Muscle layer of colon (tissue), 2 donors: ENCODE results near the gene ALDH3B1.

ENCODE experiments used
- H3K27ac ChIP-seq: one replicate; pipeline ENCODE4 v1.7.0; 2013; ENCODE audit warnings: low read depth, mild to moderate bottlenecking, low read length, moderate library complexity
- H3K27me3 ChIP-seq, 2 donors: one replicate each; pipeline ENCODE4 v1.7.0; 2013; ENCODE audit warnings: low read length in 2 of 2, mild to moderate bottlenecking in 2 of 2; ENCODE audit not compliant: insufficient read depth in 2 of 2, control insufficient read depth in 1 of 2
- H3K36me3 ChIP-seq: one replicate; pipeline ENCODE4 v1.7.0; 2013; ENCODE audit warnings: mild to moderate bottlenecking, low read length; ENCODE audit not compliant: insufficient read depth
- H3K4me1 ChIP-seq: one replicate; pipeline ENCODE4 v1.7.0; 2013; ENCODE audit warnings: mild to moderate bottlenecking, low read length; ENCODE audit not compliant: insufficient read depth
- H3K4me3 ChIP-seq, 2 donors: one replicate each; pipeline ENCODE4 v1.7.0; 2013; ENCODE audit warnings: low read length in 2 of 2, low read depth in 1 of 2, mild to moderate bottlenecking in 1 of 2, moderate library complexity in 1 of 2
- H3K9ac ChIP-seq: one replicate; pipeline ENCODE4 v1.7.0; 2013; ENCODE audit warnings: low read length
- H3K9me3 ChIP-seq: one replicate; pipeline ENCODE4 v1.7.0; 2013; ENCODE audit warnings: mild to moderate bottlenecking, low read length
- donor health status: abdominal sarcoma.
- donor health status: Adenocarcinoma of cecum.

ALDH3B1 gene

DNA sequence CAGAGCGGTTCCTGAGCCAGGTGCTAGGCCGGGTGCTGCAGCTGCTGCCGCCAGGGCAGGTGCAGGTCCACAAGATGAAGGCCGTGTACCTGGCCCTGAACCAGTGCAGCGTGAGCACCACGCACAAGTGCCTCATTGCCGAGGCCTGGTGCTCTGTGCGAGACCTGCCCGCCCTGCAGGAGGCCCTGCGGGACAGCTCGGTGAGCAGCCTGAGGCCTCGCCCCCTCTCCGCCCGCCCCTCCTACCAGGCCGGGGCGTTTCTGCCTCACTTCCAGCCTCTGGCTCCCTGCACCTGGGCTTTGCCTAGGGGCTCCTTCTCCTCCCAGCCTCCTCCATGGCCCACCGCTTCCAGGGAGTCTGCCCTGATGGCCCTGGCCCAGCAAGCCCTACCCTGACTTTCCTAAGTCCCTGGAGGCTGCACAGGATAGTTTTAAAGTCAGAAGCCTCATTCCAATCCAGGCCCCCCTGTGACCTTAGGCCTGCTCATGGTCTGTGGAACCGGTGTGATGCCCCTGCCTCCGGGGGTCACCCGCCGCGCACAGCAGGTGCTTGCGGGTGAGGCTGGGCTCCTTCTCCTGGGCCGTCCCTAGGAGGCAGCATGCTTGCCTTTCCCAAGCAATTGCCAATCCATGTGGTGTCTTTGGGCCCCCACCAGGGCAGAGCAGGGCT is 34.2 kb downstream of the ALDH3B1 start:
- Histone ChIP-seq H3K4me3 (no peak overlapping the region), H3K9ac (no peak overlapping the region), H3K4me1 (peaks cover 22% of the 10 kb centered on the region), H3K9me3 (no peaks in the 10 kb centered on the region), H3K36me3 (peaks cover 27% of the 10 kb centered on the region), H3K27me3 (no peaks in the 10 kb centered on the region), H3K27ac (no peak overlapping the region)

DNA sequence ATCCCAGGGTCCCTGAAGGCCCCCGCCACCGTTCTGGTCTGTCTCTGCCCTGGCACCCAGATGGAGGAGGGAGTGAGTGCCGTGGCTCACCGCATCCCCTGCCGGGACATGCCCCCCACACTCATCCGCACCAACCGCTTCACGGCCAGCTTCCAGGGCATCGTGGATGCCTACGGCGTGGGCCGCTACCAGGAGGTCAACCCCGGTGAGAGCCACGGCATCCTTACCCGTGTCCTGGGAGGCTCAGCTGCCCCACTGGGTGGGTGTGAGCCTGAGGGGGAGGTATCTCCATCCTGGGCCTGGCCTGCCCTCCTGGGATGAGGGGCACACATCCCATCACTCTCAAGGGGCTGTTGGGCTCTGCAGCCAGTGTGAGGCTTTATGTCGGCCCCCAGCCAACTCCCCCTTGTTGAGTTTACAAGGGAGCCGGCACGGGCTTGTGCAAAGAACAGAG is 34.8 kb downstream of the ALDH3B1 start:
- H3K27me3 ChIP-seq: no peaks in the 10 kb centered on the region
- peaks cover 30% of the 10 kb centered on the region for H3K36me3 ChIP-seq
- H3K9me3 ChIP-seq: no peaks in the 10 kb centered on the region
- H3K9ac ChIP-seq: no peak overlapping the region
- H3K4me1 ChIP-seq: peaks cover 15% of the 10 kb centered on the region
- H3K27ac ChIP-seq: no peak overlapping the region
- H3K4me3 ChIP-seq: no peak overlapping the region

GRCh38 chr11:68047437-68048290 is 37.5 kb downstream of the ALDH3B1 start:
- Histone ChIP-seq H3K36me3 (peaks cover 55% of the 10 kb centered on the region), H3K4me1 (no peaks in the 10 kb centered on the region), H3K9me3 (no peaks in the 10 kb centered on the region), H3K9ac (no peak overlapping the region), H3K27ac (no peak overlapping the region), H3K27me3 (no peaks in the 10 kb centered on the region), H3K4me3 (no peak overlapping the region)

- Histone ChIP-seq H3K36me3 (peaks cover 56% of the 10 kb centered on the region), H3K4me1 (no peaks in the 10 kb centered on the region), H3K9me3 (no peaks in the 10 kb centered on the region), H3K27me3 (no peaks in the 10 kb centered on the region), H3K4me3 (no peak overlapping the region), H3K27ac (no peak overlapping the region), H3K9ac (no peak overlapping the region)
Observed at GRCh38 chr11:68048681-68049508, 38.8 kb downstream of the ALDH3B1 start.

DNA sequence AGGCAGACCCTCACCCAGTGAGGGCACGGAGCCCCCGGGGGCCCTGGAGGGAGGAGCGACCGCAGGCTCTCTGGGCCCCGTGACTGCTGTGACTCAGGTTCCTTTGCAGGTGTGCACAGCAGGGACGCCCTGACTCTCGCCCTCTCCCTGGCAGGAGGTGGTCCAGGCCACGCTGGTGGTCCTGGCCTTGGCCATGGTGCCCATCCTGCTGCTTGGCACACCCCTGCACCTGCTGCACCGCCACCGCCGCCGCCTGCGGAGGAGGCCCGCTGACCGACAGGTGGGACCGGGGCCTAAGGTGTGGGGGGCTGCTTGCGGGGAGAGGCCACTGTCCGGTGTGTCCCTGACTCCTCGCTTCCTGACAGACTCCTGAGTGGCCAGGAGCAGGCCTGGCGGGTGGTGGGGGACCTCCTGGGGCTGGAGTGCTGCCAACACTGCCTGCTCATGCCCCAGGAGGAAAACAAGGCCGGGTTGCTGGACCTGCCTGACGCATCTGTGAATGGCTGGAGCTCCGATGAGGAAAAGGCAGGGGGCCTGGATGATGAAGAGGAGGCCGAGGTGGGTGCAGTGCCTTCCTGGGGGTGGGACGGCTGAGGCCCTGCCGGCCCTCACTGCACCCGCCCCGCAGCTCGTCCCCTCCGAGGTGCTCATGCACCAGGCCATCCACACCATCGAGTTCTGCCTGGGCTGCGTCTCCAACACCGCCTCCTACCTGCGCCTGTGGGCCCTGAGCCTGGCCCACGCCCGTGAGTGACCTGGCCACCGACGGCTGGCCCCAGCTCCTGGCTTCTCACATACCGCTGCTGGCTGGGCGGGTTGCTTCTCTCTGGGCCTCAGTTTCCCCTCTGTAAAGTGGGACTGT is 39.6 kb downstream of the ALDH3B1 start:
- Histone ChIP-seq H3K4me1 (no peaks in the 10 kb centered on the region), H3K27ac (no peak overlapping the region), H3K4me3 (no peak overlapping the region), H3K9me3 (no peaks in the 10 kb centered on the region), H3K9ac (no peak overlapping the region), H3K36me3 (peaks cover 50% of the 10 kb centered on the region), H3K27me3 (no peaks in the 10 kb centered on the region)

DNA sequence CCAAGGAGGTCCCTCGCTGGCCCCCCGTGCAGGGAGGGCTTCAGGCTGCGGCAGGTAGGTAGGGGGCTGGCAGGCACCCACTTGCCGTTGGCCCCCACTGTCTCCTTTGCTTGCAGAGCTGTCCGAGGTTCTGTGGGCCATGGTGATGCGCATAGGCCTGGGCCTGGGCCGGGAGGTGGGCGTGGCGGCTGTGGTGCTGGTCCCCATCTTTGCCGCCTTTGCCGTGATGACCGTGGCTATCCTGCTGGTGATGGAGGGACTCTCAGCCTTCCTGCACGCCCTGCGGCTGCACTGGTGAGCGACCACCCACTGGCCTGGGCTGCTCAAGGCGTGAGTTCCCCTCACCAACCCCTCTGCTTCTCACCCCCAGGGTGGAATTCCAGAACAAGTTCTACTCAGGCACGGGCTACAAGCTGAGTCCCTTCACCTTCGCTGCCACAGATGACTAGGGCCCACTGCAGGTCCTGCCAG is 40.3 kb downstream of the ALDH3B1 start:
- Histone ChIP-seq H3K27me3 (no peaks in the 10 kb centered on the region), H3K9ac (no peak overlapping the region), H3K4me1 (no peaks in the 10 kb centered on the region), H3K36me3 (peaks cover 45% of the 10 kb centered on the region), H3K27ac (no peak overlapping the region), H3K9me3 (no peaks in the 10 kb centered on the region), H3K4me3 (no peak overlapping the region)

- no peak overlapping the region for H3K4me3 ChIP-seq
- no peaks in the 10 kb centered on the region for H3K27me3 ChIP-seq
- no peak overlapping the region for H3K9ac ChIP-seq
- H3K36me3 ChIP-seq: peaks cover 38% of the 10 kb centered on the region
- no peak overlapping the region for H3K27ac ChIP-seq
- H3K9me3 ChIP-seq: no peaks in the 10 kb centered on the region
- no peaks in the 10 kb centered on the region for H3K4me1 ChIP-seq
Observed at GRCh38 chr11:68051191-68052136, 41.3 kb downstream of the ALDH3B1 start.

- no peak overlapping the region for H3K9ac ChIP-seq
- H3K27ac ChIP-seq: no peak overlapping the region
- no peaks in the 10 kb centered on the region for H3K4me1 ChIP-seq
- no peaks in the 10 kb centered on the region for H3K9me3 ChIP-seq
- no peak overlapping the region for H3K4me3 ChIP-seq
- peaks cover 38% of the 10 kb centered on the region for H3K36me3 ChIP-seq
- H3K27me3 ChIP-seq: no peaks in the 10 kb centered on the region
Observed at GRCh38 chr11:68052137-68052873, 42.2 kb downstream of the ALDH3B1 start.

GRCh38 chr11:68053117-68053516 is 43.0 kb downstream of the ALDH3B1 start:
- Histone ChIP-seq H3K27me3 (no peaks in the 10 kb centered on the region), H3K27ac (no peak overlapping the region), H3K4me1 (no peaks in the 10 kb centered on the region), H3K9ac (no peak overlapping the region), H3K4me3 (no peak overlapping the region), H3K36me3 (peaks cover 38% of the 10 kb centered on the region), H3K9me3 (no peaks in the 10 kb centered on the region)
